Chondrocyte (in vitro differentiated cells): ENCODE data around the gene ACAP2. TPM values are rescaled to one million over a fixed set of nuclear protein-coding genes. Genes with fewer than 3 reads are reported as not detected.

ENCODE experiments used
- DNase-seq: peaks from one replicate; pipeline ENCODE4 v3.0.0; 2021; ENCODE audit warnings: mixed read lengths, low spot score
- H3K27ac Mint-ChIP-seq: one replicate; pipeline ENCODE4 v1.8.0; 2021; ENCODE audit warnings: mild to moderate bottlenecking, moderate library complexity, mixed read lengths; ENCODE audit not compliant: unreplicated experiment
- H3K27me3 Mint-ChIP-seq: 2 replicates; pipeline ENCODE4 v1.8.0; 2021; ENCODE audit warnings: low read depth, mixed read lengths
- H3K36me3 Mint-ChIP-seq: 2 replicates; pipeline ENCODE4 v1.8.0; 2021; ENCODE audit warnings: low read depth, mixed read lengths
- H3K4me1 Mint-ChIP-seq: 2 replicates; pipeline ENCODE4 v1.8.0; 2021; ENCODE audit warnings: low read depth, mild to moderate bottlenecking, mixed read lengths
- H3K4me3 Mint-ChIP-seq: one replicate; pipeline ENCODE4 v1.8.0; 2021; ENCODE audit warnings: mild to moderate bottlenecking, moderate library complexity, mixed read lengths; ENCODE audit not compliant: unreplicated experiment
- H3K9me3 Mint-ChIP-seq: 2 replicates; pipeline ENCODE4 v1.8.0; 2021; ENCODE audit warnings: low read depth, mixed read lengths
- total RNA-seq: library from RNA; stranded (reverse); gene quantifications from 3 replicates; pipeline ENCODE4 v1.2.1, GENCODE V29; 2021
- TF ChIP-seq, protein P1 (sequence below): fragments of 200-600 bp; sonication (generic); IDR thresholded peaks from 2 replicates; pipeline ENCODE4 v1.5.0; 2021; ENCODE audit warnings: antibody characterized with exemption, mild to moderate bottlenecking, moderate library complexity

The ACAP2 gene
- total RNA-seq, 1 donor from 2014 or later: 43.3 TPM

DNA sequence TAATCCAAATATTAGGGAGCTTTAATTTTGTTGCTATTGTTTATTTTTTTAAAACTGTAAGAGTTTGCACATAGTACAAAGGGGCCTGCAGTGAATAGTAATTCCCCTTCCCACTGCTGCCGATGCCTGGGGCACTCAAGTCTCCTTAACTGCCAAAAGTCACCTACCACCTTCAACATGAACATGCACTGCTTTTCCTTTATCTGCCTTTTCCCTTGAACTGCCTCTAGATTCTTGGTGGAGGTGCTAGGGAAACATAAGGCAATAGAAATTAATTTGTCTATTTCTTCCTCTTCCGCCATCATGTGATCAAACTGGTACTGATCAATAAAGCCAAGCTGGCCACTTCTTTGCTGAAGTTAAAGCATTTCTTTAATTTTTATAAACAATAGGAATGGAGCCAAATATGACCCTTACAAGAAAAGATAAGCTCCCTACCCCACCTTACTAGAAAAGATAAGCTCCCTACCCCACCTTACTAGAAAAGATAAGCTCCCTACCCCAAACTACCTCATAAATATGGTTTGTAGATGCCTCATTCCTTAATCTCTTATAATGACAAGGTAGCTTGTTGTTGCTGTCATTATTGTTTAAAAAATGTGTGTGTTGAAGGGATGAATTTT is 17.4 kb upstream of the ACAP2 start:
- no peak overlapping the region for H3K4me3 Mint-ChIP-seq
- TF ChIP-seq, protein P1, sequence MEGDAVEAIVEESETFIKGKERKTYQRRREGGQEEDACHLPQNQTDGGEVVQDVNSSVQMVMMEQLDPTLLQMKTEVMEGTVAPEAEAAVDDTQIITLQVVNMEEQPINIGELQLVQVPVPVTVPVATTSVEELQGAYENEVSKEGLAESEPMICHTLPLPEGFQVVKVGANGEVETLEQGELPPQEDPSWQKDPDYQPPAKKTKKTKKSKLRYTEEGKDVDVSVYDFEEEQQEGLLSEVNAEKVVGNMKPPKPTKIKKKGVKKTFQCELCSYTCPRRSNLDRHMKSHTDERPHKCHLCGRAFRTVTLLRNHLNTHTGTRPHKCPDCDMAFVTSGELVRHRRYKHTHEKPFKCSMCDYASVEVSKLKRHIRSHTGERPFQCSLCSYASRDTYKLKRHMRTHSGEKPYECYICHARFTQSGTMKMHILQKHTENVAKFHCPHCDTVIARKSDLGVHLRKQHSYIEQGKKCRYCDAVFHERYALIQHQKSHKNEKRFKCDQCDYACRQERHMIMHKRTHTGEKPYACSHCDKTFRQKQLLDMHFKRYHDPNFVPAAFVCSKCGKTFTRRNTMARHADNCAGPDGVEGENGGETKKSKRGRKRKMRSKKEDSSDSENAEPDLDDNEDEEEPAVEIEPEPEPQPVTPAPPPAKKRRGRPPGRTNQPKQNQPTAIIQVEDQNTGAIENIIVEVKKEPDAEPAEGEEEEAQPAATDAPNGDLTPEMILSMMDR: no peak
- H3K4me1 Mint-ChIP-seq: no peaks in the 10 kb centered on the region
- H3K27ac Mint-ChIP-seq: no peak overlapping the region
- DNase-seq: no peak
- no peaks in the 10 kb centered on the region for H3K27me3 Mint-ChIP-seq
- H3K9me3 Mint-ChIP-seq: no peaks in the 10 kb centered on the region
- H3K36me3 Mint-ChIP-seq: no peaks in the 10 kb centered on the region

DNA sequence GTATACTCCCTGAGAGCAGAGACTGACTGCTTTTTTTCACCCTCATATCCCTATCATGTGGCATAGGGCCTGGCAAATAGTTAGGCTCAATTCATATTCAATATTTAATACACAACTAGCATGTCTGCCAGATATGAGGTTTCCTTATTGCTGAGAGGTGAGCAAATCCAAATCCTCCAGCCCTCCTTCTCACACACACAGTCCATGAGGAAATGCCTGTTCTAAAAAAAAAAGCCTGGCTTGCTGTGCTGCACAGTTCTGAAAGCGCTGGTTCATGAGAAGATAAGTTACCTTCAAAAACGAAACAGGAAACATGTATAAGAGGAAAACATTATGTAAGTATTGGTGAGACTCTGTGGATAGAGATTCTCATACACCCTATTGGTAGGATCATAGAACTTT is 15.5 kb upstream of the ACAP2 start:
- Mint-ChIP-seq H3K4me1 (no peaks in the 10 kb centered on the region), H3K36me3 (peaks cover 2% of the 10 kb centered on the region), H3K27me3 (no peaks in the 10 kb centered on the region), H3K9me3 (peaks cover 12% of the 10 kb centered on the region), H3K4me3 (no peak overlapping the region), H3K27ac (no peak overlapping the region)
- no peak for DNase-seq
- TF ChIP-seq, protein P1: no peak

DNA sequence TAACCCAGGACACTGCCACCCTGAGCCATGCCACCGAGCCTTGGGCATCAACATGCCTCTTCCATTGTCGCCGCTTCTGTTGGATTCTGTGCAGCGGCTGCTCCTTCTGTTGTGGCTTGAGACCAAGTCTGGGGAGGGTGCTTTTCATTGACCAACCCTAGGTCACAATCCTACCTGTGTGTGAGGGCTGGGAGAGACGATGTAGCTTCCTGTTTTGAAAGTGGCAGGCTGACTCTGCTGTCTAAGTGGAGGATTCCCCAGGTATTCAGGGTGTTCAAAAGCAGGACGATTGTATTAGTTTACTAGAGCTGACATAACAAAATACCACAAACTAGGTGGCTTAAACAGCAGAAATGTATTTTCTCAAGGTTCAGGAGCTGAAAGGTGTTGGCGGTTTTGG is 13.0 kb upstream of the ACAP2 start:
- peaks cover 12% of the 10 kb centered on the region for H3K9me3 Mint-ChIP-seq
- no peak for DNase-seq
- H3K36me3 Mint-ChIP-seq: peaks cover 2% of the 10 kb centered on the region
- no peak overlapping the region for H3K27ac Mint-ChIP-seq
- peaks cover 4% of the 10 kb centered on the region for H3K4me1 Mint-ChIP-seq
- H3K27me3 Mint-ChIP-seq: no peaks in the 10 kb centered on the region
- no peak overlapping the region for H3K4me3 Mint-ChIP-seq
- TF ChIP-seq, protein P1: no peak

DNA sequence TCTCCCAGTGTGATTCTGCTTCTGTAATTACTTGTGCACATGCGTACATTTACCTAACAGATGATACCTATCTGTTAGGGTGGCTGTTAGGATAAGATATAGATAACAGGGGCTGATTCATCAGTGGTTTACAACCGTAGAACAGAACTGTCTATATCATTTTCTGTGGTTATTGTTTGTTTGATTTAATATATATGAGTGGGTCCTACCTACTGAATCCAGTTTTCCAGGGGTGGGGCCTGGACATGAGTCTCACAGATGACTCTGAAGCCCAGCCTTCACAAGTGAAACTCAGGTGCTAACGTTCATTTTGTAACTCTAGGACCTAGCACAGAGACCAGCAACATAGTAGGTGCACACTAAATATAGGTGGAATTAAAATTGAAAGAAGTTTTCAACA is 10.4 kb upstream of the ACAP2 start:
- Mint-ChIP-seq H3K27ac (no peak overlapping the region), H3K4me3 (no peak overlapping the region), H3K4me1 (peaks cover 12% of the 10 kb centered on the region), H3K9me3 (peaks cover 15% of the 10 kb centered on the region), H3K27me3 (no peaks in the 10 kb centered on the region), H3K36me3 (peaks cover 2% of the 10 kb centered on the region)
- TF ChIP-seq, protein P1: no peak
- DNase-seq: no peak

DNA sequence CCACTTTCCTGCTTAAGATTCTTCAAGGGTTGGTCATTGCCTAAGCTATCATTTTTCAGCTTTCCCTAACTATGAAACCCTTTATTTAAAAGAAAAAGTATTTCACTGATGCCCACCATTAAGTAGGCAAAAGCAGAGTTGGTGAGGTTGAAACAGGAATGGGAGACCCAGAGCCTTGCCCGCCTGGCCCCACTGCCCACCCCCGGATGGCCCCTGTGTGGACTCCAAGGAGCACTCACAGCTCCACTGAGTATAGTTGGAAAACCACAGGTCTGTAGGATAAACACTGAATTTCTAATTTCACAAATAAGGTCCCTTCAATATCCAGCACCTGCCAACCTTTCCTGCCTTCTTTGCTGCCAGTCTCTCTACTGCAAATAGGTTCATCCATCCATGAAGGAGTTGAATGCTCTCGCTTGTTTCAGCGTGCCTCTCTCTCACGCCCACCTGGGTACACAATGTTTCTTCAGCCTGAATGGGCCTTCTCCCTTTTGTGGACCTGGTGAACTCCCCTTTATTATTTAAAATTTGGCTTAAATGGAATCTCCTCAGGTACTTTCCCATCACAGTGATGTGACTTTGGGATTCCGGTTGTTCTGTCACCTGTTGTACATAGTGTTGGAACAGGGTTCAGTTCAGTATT is 8.7 kb upstream of the ACAP2 start:
- DNase-seq: no peak
- TF ChIP-seq, protein P1: no peak
- H3K36me3 Mint-ChIP-seq: peaks cover 2% of the 10 kb centered on the region
- peaks cover 12% of the 10 kb centered on the region for H3K4me1 Mint-ChIP-seq
- H3K9me3 Mint-ChIP-seq: peaks cover 15% of the 10 kb centered on the region
- H3K27ac Mint-ChIP-seq: no peak overlapping the region
- no peak overlapping the region for H3K4me3 Mint-ChIP-seq
- H3K27me3 Mint-ChIP-seq: no peaks in the 10 kb centered on the region
